ENCODE measurements around the gene C4orf50. TPM values are rescaled to one million over a fixed set of nuclear protein-coding genes. Genes with fewer than 3 reads are reported as not detected.
A peak's percentile ranks its signal among the peaks of the same experiment; 100 is the strongest.

Gene C4orf50
- total and polyA plus RNA-seq, 2 of the 8 experiments (the other 6 are each of a cell fraction or from before 2014, with no cell fraction given) = 0.08 to 0.22 TPM

DNA sequence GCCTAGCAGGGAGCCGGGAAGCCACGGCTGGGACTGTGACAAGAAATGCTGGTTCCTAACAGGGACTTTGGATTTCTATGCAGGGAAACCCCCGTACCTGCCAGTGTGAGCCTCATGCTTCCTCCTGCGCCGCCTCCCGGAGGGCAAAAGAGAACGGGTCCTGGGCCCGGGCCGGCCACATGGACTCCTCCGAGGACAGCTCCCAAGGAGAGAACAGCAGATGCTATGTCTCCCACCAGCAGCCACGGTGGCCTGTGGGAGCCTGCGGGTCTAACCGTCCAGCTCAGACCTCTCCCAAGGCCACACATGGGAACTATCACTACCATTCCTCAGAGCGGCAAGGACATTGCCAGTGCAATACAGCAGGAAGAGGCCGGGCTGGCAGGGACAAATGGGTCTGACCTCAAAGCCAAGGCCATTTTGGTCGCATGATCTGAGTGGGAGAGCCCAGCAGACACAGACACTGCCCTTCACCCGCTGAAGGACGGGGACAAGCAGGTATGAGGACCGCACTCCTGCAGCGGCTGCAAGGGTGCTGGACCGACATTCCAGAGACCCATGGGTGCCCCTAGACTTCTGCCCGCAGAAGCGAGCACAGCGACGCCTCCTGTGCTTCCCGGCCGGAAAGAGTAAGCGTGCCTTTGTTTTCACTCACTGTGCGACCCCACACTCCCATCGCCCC is 4.5 kb upstream of the C4orf50 start:
- WGBS, 2 experiments (ENCODE audit: extremely low coverage in 1 of 2, insufficient coverage in 1 of 2, insufficient read length in 1 of 2, insufficient replicate concordance in 2 of 2, low coverage in 1 of 2, low lambda C conversion rate in 2 of 2, missing lambda C conversion rate in 1 of 2) = 89% methylated on average over 30 of the region's 30 CpGs; no CpG with 5 or more reads in 1 of the 2 experiments
- CTCF ChIA-PET (ENCODE audit: partially characterized antibody) = interaction anchor here (0.7 to 6.8 kb wide), 5 partner anchors 10 to 1371 kb away, joined by 3 to 74 read pairs (median 62); no protein-coding TSS in a partner anchor
- peak overlapping the region; percentile 60; the same call in 1 of the 2 replicates for H4K8ac ChIP-seq (ENCODE audit: extremely low read depth, insufficient read depth, low read length)
- TF ChIP-seq SUZ12 (IDR thresholded peaks at IDR 0.05; ENCODE audit: low read length) (no peak), RAD21 (IDR thresholded peaks at IDR 0.05 in 1 of 2, conservative IDR thresholded peaks at IDR 0.05 in 1 of 2; ENCODE audit: low read depth in 2 of 2, low read length in 2 of 2) (no peak), TCF12 (IDR thresholded peaks at IDR 0.05; ENCODE audit: low read depth, low read length) (no peak), TBP (IDR thresholded peaks at IDR 0.05; ENCODE audit: low read depth, low read length) (no peak), TAF1 (IDR thresholded peaks at IDR 0.05; ENCODE audit: low read depth, low read length) (no peak), FOSL1 (IDR thresholded peaks at IDR 0.05; ENCODE audit: insufficient read depth, low read depth, low read length) (no peak), CEBPB (IDR thresholded peaks at IDR 0.05; ENCODE audit: low read depth, low read length) (no peak), HDAC6 (IDR thresholded peaks at IDR 0.05; ENCODE audit: low read depth, low read length) (no peak), GTF2F1 (IDR thresholded peaks at IDR 0.05; ENCODE audit: borderline replicate concordance, low read depth, low read length) (no peak), TEAD4 (IDR thresholded peaks at IDR 0.05; ENCODE audit: low read depth, low read length) (no peak)
- TF ChIP-seq, protein P1, sequence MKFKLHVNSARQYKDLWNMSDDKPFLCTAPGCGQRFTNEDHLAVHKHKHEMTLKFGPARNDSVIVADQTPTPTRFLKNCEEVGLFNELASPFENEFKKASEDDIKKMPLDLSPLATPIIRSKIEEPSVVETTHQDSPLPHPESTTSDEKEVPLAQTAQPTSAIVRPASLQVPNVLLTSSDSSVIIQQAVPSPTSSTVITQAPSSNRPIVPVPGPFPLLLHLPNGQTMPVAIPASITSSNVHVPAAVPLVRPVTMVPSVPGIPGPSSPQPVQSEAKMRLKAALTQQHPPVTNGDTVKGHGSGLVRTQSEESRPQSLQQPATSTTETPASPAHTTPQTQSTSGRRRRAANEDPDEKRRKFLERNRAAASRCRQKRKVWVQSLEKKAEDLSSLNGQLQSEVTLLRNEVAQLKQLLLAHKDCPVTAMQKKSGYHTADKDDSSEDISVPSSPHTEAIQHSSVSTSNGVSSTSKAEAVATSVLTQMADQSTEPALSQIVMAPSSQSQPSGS (IDR thresholded peaks at IDR 0.05; ENCODE audit: low read length) = no peak

More for the DNA sequence above, 4.5 kb upstream of the C4orf50 start:
- Histone ChIP-seq H3K23ac (ENCODE audit: insufficient read length) (no peak overlapping the region), H3K9ac (replicated peaks in 1 of 4; ENCODE audit: extremely low read depth in 1 of 4, low read depth in 3 of 4, low read length in 3 of 4) (no peak overlapping the region), H3K4ac (replicated peaks; ENCODE audit: insufficient read length, low read depth, low read length) (no peak overlapping the region), H4K91ac (replicated peaks; ENCODE audit: insufficient read length, low read length) (no peak overlapping the region), H3K4me3 (ENCODE audit: extremely low read depth in 1 of 4, insufficient read depth in 2 of 4, low read depth in 3 of 4, low read length in 4 of 4) (no peak overlapping the region), H3K9me3 (ENCODE audit: insufficient read depth in 2 of 2, low read depth in 1 of 2, low read length in 1 of 2) (no peaks in the 10 kb centered on the region), H2BK120ac (replicated peaks; ENCODE audit: low read depth, low read length) (no peak overlapping the region), H3K14ac (ENCODE audit: insufficient read length) (no peak overlapping the region), H3K36me3 (ENCODE audit: control insufficient read depth in 2 of 4, insufficient read depth in 4 of 4, low read length in 3 of 4) (no peaks in the 10 kb centered on the region), H3K18ac (ENCODE audit: extremely low read depth, low read length) (no peak overlapping the region; the same call in 1 of the 2 replicates), H2BK15ac (ENCODE audit: low read length) (no peak overlapping the region), H3K27ac (ENCODE audit: low read depth, low read length) (no peak overlapping the region), H3K4me1 (replicated peaks in 1 of 4; ENCODE audit: control insufficient read depth in 3 of 4, insufficient read depth in 4 of 4, low read length in 3 of 4) (peaks cover 0 to 8% (median 5%) of the 10 kb centered on the region in 4 experiments; a peak in 6 of 7 replicates), H3K27me3 (replicated peaks in 1 of 4; ENCODE audit: control insufficient read depth in 3 of 4, extremely low read depth in 1 of 4, insufficient read depth in 3 of 4, low read length in 3 of 4) (no peaks in the 10 kb centered on the region), H2AFZ (ENCODE audit: low read length) (no peak overlapping the region), H2BK12ac (ENCODE audit: low read depth, low read length) (no peak overlapping the region), H2BK20ac (ENCODE audit: low read length) (0 out of 2 replicates have a peak overlapping the region, but pooled peaks have one; percentile 48), H3K4me2 (ENCODE audit: insufficient read depth in 1 of 2, low read depth in 2 of 2, low read length in 2 of 2) (no peak overlapping the region), H2AK5ac (ENCODE audit: low read depth, low read length) (no peak overlapping the region), H2BK5ac (ENCODE audit: low read depth, low read length) (no peak overlapping the region), H3K79me1 (ENCODE audit: low read depth, low read length) (no peaks in the 10 kb centered on the region), H3K79me2 (ENCODE audit: control insufficient read depth in 1 of 2, insufficient read depth in 2 of 2, low read length in 2 of 2) (no peaks in the 10 kb centered on the region), H4K20me1 (replicated peaks in 1 of 2; ENCODE audit: control insufficient read depth in 1 of 2, insufficient read depth in 2 of 2, low read length in 2 of 2) (no peaks in the 10 kb centered on the region), H3K23me2 (ENCODE audit: low read depth, low read length) (no peaks in the 10 kb centered on the region), H3K56ac (replicated peaks; ENCODE audit: insufficient read length, low read depth, low read length) (no peak overlapping the region), H4K5ac (ENCODE audit: insufficient read length, low read depth, low read length) (no peak overlapping the region)
- no peak for FAIRE-seq
- POLR2A ChIA-PET (ENCODE audit: partially characterized antibody) = no interaction called here
- DNase-seq (ENCODE audit: low read depth in 1 of 2, low spot score in 2 of 2) = no peak

Measured in H1 (cell line).